Natural killer cell (primary cell): Measurements from ENCODE around the gene ADGRG6. TPM values are rescaled to one million over a fixed set of nuclear protein-coding genes. Genes with fewer than 3 reads are reported as not detected.

Source experiments
- ATAC-seq, 3 donors: fragments of 150-1000 bp in 2 of 3; fragments of 200-7000 bp in 1 of 3; cut with Tn5 transposase; 1 replicate in 1 of 3; 2 replicates in 2 of 3; pipeline ENCODE4 v1.10.0; 2021; ENCODE audit warnings: mild to moderate bottlenecking in 2 of 3, moderate library complexity in 2 of 3
- DNase-seq, 2 donors: peaks; one replicate each; pipeline versions ENCODE4 v3.0.0 to v3.0.0-alpha.2; 2013 to 2021; ENCODE audit warnings: mixed read lengths in 1 of 2
- H3K27ac ChIP-seq: one replicate; pipeline ENCODE4 v1.5.1; 2013; ENCODE audit warnings: mild to moderate bottlenecking, low read length
- H3K27me3 ChIP-seq: one replicate; pipeline ENCODE4 v1.6.1; 2013; ENCODE audit warnings: low read length; ENCODE audit not compliant: control insufficient read depth, insufficient read depth
- H3K36me3 ChIP-seq: one replicate; pipeline ENCODE4 v1.6.1; 2013; ENCODE audit warnings: low read length; ENCODE audit not compliant: control insufficient read depth, insufficient read depth
- H3K4me1 ChIP-seq: one replicate; pipeline ENCODE4 v1.6.1; 2013; ENCODE audit warnings: low read length; ENCODE audit not compliant: control insufficient read depth, insufficient read depth
- H3K4me3 ChIP-seq: one replicate; pipeline ENCODE4 v1.5.1; 2013; ENCODE audit warnings: low read length
- H3K9me3 ChIP-seq: one replicate; pipeline ENCODE4 v1.6.1; 2013; ENCODE audit warnings: low read length; ENCODE audit not compliant: control insufficient read depth, insufficient read depth
- H3K27ac Mint-ChIP-seq, 2 donors: one replicate each; pipeline ENCODE4 v1.8.0; 2022; ENCODE audit warnings: mild to moderate bottlenecking in 2 of 2, mixed read lengths in 2 of 2, moderate library complexity in 1 of 2
- H3K27me3 Mint-ChIP-seq, 2 donors: one replicate each; pipeline ENCODE4 v1.8.0; 2022; ENCODE audit warnings: low read depth in 2 of 2, mixed read lengths in 2 of 2
- H3K36me3 Mint-ChIP-seq: one replicate; pipeline ENCODE4 v1.8.0; 2022; ENCODE audit warnings: mixed read lengths
- H3K4me1 Mint-ChIP-seq, 2 donors: one replicate each; pipeline ENCODE4 v1.8.0; 2022; ENCODE audit warnings: mixed read lengths in 2 of 2
- H3K4me3 Mint-ChIP-seq: one replicate; pipeline ENCODE4 v1.8.0; 2022; ENCODE audit warnings: mild to moderate bottlenecking, moderate library complexity, mixed read lengths
- H3K9me3 Mint-ChIP-seq, 2 donors: one replicate each; pipeline ENCODE4 v1.8.0; 2022; ENCODE audit warnings: mixed read lengths in 2 of 2
- WGBS: methylation state at CpG from one replicate; pipeline ENCODE4 v1.1.7; 2013; ENCODE audit warnings: missing lambda C conversion rate; ENCODE audit not compliant: insufficient coverage; 5-methylcytosine and 5-hydroxymethylcytosine counted together
- intact Hi-C: fragments of 100-400 bp; cut with micrococcal nuclease; formaldehyde crosslinking; loops from one replicate; pipeline ENCODE4 v1.14.2; 2022
- total RNA-seq, 4 donors: library from RNA; stranded (reverse); fragments of 120-200 nt in 1 of 4; gene quantifications; one replicate each; pipeline versions ENCODE4 v1.2.3 to v1.2.4, GENCODE V29; 2013 to 2022
- TF ChIP-seq, protein P1 (sequence below): fragments of 200-600 bp; IDR thresholded peaks from one replicate; pipeline ENCODE4 v1.8.0; 2022; ENCODE audit warnings: antibody characterized with exemption

The ADGRG6 gene
- total RNA-seq, 3 donors from 2014 or later (not counting 1 experiment from before 2014, with no cell fraction given), result 0.05 to 0.24 TPM; not detected in 1

DNA sequence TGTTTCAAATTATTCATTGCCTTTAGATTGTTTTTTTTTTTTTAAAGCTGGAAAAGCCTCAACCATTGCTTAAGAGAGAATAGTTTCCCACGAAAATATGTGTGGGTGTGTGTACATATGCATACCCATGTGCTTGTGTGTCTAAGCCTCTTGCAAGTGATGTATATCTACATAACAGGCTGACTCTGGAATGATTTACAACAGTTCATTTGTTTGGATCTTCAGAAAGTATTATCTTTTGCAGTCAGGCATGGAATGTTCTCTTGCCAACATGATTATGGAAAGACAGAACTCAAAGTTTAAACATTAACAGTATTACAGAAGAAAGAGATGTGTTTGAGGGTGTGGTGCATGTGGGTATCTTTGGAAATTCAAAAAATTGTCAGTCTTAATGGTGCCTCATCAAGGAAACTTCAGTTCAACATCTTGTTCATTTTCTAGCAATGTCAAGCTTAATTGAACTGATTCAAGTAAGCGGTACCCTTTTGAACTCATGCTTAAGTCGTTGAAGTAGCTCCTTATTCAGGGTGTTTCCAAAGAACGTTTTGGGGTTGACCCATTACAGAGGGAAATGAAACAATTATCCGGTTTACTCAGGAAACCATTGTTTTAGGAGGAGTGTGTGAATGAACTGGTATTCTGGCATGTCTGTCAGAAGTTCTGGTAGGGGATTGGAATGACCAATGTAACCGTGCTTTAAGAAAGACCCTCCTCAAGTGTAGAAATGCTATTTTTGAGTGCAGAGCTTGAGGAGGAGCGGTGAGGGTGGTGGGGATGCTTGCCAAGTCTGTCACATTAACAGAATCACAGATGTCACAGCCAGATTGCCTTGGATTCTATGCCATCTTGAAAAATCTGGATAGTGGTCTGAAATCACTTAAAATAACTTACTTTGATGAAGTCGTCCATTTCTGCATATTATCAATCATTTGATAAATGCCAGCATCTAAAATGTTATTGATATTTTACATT, 60.3 kb downstream of the ADGRG6 start:
- ATAC-seq, result no peak
- no peaks in the 10 kb centered on the region for H3K36me3 Mint-ChIP-seq
- 87% methylated on average over 7 of the region's 8 CpGs for WGBS
- no peaks in the 10 kb centered on the region for H3K9me3 ChIP-seq
- DNase-seq, result no peak
- H3K4me1 ChIP-seq, result no peaks in the 10 kb centered on the region
- intact Hi-C loops, result no loop called here
- no peaks in the 10 kb centered on the region for H3K36me3 ChIP-seq
- TF ChIP-seq, protein P1, sequence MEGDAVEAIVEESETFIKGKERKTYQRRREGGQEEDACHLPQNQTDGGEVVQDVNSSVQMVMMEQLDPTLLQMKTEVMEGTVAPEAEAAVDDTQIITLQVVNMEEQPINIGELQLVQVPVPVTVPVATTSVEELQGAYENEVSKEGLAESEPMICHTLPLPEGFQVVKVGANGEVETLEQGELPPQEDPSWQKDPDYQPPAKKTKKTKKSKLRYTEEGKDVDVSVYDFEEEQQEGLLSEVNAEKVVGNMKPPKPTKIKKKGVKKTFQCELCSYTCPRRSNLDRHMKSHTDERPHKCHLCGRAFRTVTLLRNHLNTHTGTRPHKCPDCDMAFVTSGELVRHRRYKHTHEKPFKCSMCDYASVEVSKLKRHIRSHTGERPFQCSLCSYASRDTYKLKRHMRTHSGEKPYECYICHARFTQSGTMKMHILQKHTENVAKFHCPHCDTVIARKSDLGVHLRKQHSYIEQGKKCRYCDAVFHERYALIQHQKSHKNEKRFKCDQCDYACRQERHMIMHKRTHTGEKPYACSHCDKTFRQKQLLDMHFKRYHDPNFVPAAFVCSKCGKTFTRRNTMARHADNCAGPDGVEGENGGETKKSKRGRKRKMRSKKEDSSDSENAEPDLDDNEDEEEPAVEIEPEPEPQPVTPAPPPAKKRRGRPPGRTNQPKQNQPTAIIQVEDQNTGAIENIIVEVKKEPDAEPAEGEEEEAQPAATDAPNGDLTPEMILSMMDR, result no peak
- H3K4me1 Mint-ChIP-seq, result no peaks in the 10 kb centered on the region
- H3K27me3 Mint-ChIP-seq, result no peaks in the 10 kb centered on the region
- H3K27ac Mint-ChIP-seq, result no peak overlapping the region
- H3K27me3 ChIP-seq, result no peaks in the 10 kb centered on the region
- no peak overlapping the region for H3K4me3 Mint-ChIP-seq
- no peak overlapping the region for H3K27ac ChIP-seq
- H3K9me3 Mint-ChIP-seq, result peaks cover 0 to 2% of the 10 kb centered on the region in 2 donors
- H3K4me3 ChIP-seq, result no peak overlapping the region

DNA sequence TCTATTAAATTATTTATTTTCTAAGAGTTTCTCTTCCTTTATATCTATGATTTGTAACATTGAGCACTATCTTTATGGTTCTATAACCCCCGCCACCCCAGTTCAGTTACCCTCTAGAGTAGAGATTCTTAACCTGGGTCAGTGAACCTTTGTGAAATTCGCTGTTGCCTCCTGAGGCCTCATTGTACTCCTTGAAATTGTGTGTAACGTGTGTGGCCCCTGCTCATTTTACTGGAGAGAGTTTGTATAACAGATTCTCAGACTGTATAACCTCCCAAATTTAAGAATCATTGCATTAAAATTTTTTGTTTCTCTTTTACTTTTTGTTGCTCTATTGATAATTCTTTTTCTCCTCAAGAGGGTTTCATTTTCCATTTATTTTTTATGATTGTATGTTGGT, 65.3 kb downstream of the ADGRG6 start:
- no peaks in the 10 kb centered on the region for H3K27me3 Mint-ChIP-seq
- H3K4me1 Mint-ChIP-seq, result no peaks in the 10 kb centered on the region
- no peak for DNase-seq
- Histone ChIP-seq H3K9me3 (no peaks in the 10 kb centered on the region), H3K27ac (no peak overlapping the region), H3K4me1 (no peaks in the 10 kb centered on the region), H3K27me3 (no peaks in the 10 kb centered on the region), H3K36me3 (no peaks in the 10 kb centered on the region), H3K4me3 (no peak overlapping the region)
- TF ChIP-seq, protein P1, result no peak
- intact Hi-C loops, result no loop called here
- no peak overlapping the region for H3K4me3 Mint-ChIP-seq
- no peak for ATAC-seq
- peaks cover 0 to 2% of the 10 kb centered on the region in 2 donors for H3K9me3 Mint-ChIP-seq
- H3K27ac Mint-ChIP-seq, result no peak overlapping the region
- 87% methylated on average over 3 of the region's 3 CpGs for WGBS
- H3K36me3 Mint-ChIP-seq, result no peaks in the 10 kb centered on the region

DNA sequence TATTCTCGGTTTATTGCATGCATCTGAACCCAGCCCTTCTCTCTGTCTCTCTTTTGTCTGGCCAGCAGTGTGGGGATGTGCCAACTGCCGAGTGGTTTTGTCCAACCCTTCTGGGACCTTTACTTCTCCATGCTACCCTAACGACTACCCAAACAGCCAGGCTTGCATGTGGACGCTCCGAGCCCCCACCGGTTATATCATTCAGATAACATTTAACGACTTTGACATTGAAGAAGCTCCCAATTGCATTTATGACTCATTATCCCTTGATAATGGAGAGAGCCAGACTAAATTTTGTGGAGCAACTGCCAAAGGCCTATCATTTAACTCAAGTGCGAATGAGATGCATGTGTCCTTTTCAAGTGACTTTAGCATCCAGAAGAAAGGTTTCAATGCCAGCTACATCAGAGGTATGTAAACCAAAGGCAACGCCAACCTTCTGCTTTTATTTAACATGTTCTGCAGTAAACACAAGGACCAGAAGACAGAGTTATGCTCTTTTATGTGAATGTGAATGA, 65.8 kb downstream of the ADGRG6 start:
- WGBS, result 91% methylated on average over 9 of the region's 9 CpGs
- no peaks in the 10 kb centered on the region for H3K36me3 ChIP-seq
- no peak overlapping the region for H3K27ac ChIP-seq
- H3K4me3 ChIP-seq, result no peak overlapping the region
- H3K4me1 ChIP-seq, result no peaks in the 10 kb centered on the region
- no peaks in the 10 kb centered on the region for H3K4me1 Mint-ChIP-seq
- DNase-seq (no peak), ATAC-seq (no peak)
- no peaks in the 10 kb centered on the region for H3K9me3 ChIP-seq
- TF ChIP-seq, protein P1, result no peak
- intact Hi-C loops, result no loop called here
- no peaks in the 10 kb centered on the region for H3K27me3 Mint-ChIP-seq
- H3K36me3 Mint-ChIP-seq, result no peaks in the 10 kb centered on the region
- H3K9me3 Mint-ChIP-seq, result peaks cover 0 to 2% of the 10 kb centered on the region in 2 donors
- no peak overlapping the region for H3K4me3 Mint-ChIP-seq
- no peak overlapping the region for H3K27ac Mint-ChIP-seq
- H3K27me3 ChIP-seq, result no peaks in the 10 kb centered on the region
